H1 (cell line): ENCODE measurements around the gene C20orf141. TPM values are rescaled to one million over a fixed set of nuclear protein-coding genes. Genes with fewer than 3 reads are reported as not detected.
A peak's percentile ranks its signal among the peaks of the same experiment; 100 is the strongest.

Experiments
- CTCF ChIA-PET: fragments of 300-600 bp; sonication (Branson Sonifier 250); formaldehyde crosslinking; loops from one replicate; lab custom pipeline; 2021; ENCODE audit not compliant: partially characterized antibody; lab: Charles Lee
- POLR2A ChIA-PET: fragments of 300-600 bp; sonication (Branson Sonifier 250); formaldehyde crosslinking; loops from one replicate; lab custom pipeline; 2021; ENCODE audit warnings: inconsistent platforms; ENCODE audit not compliant: partially characterized antibody; lab: Charles Lee
- DNase-seq, 2 experiments: peaks; one replicate each; pipeline versions ENCODE4 v3.0.0 to v3.0.0-alpha.2; 2010 to 2022; ENCODE audit warnings: low spot score in 2 of 2, low read depth in 1 of 2, mixed read lengths in 1 of 2
- FAIRE-seq: peaks from 2 replicates; lab custom pipeline; 2011; peaks lifted over from hg19 to GRCh38; lab: Jason Lieb, UNC
- H2AFZ ChIP-seq: 2 replicates; pipeline ENCODE4 v1.8.1; 2012; ENCODE audit warnings: low read length, inconsistent platforms
- H2AK5ac ChIP-seq: 2 replicates; pipeline ENCODE4 v1.6.1; 2013; ENCODE audit warnings: low read depth, low read length
- H2BK120ac ChIP-seq: replicated peaks from 2 replicates; pipeline ENCODE3; 2013; ENCODE audit warnings: low read depth, low read length, inconsistent platforms
- H2BK12ac ChIP-seq: 2 replicates; pipeline ENCODE4 v1.6.1; 2013; ENCODE audit warnings: low read depth, low read length
- H2BK15ac ChIP-seq: 2 replicates; pipeline ENCODE4 v1.6.1; 2013; ENCODE audit warnings: low read length
- H2BK20ac ChIP-seq: 2 replicates; pipeline ENCODE4 v1.6.1; 2013; ENCODE audit warnings: low read length
- H2BK5ac ChIP-seq: 2 replicates; pipeline ENCODE4 v1.6.1; 2013; ENCODE audit warnings: low read depth, low read length
- H3K14ac ChIP-seq: 2 replicates; pipeline ENCODE4 v1.6.1; 2013; ENCODE audit warnings: inconsistent platforms; ENCODE audit not compliant: insufficient read length
- H3K18ac ChIP-seq: 2 replicates; pipeline ENCODE4 v1.6.1; 2013; ENCODE audit warnings: low read length; ENCODE audit errors: extremely low read depth
- H3K23ac ChIP-seq: 2 replicates; pipeline ENCODE4 v1.6.1; 2013; ENCODE audit warnings: inconsistent platforms; ENCODE audit not compliant: insufficient read length
- H3K23me2 ChIP-seq: 2 replicates; pipeline ENCODE4 v1.6.1; 2013; ENCODE audit warnings: low read depth, low read length
- H3K27ac ChIP-seq: 2 replicates; pipeline ENCODE4 v1.6.1; 2011; ENCODE audit warnings: low read depth, low read length, inconsistent platforms
- H3K27me3 ChIP-seq, 4 experiments: replicated peaks in 1 of 4; 1 replicate in 1 of 4; 2 replicates in 3 of 4; pipeline versions ENCODE4 v1.6.1 to v1.8.1; 2011 to 2013; ENCODE audit warnings: low read length in 3 of 4, mild to moderate bottlenecking in 3 of 4, inconsistent platforms in 2 of 4, mixed read lengths in 2 of 4, moderate library complexity in 1 of 4; ENCODE audit not compliant: control insufficient read depth in 3 of 4, insufficient read depth in 3 of 4; ENCODE audit errors: extremely low read depth in 1 of 4
- H3K36me3 ChIP-seq, 4 experiments: 2 replicates each; pipeline versions ENCODE4 v1.6.1 to v1.8.1; 2011 to 2013; ENCODE audit warnings: mild to moderate bottlenecking in 4 of 4, low read length in 3 of 4, moderate library complexity in 2 of 4, control low read depth in 1 of 4, inconsistent platforms in 1 of 4; ENCODE audit not compliant: insufficient read depth in 4 of 4, control insufficient read depth in 2 of 4
- H3K4ac ChIP-seq: replicated peaks from 2 replicates; pipeline ENCODE3; 2013; ENCODE audit warnings: low read length, low read depth, mixed read lengths, inconsistent platforms; ENCODE audit not compliant: insufficient read length
- H3K4me1 ChIP-seq, 4 experiments: replicated peaks in 1 of 4; 1 replicate in 1 of 4; 2 replicates in 3 of 4; pipeline versions ENCODE4 v1.6.1 to v1.8.1; 2011 to 2013; ENCODE audit warnings: low read length in 3 of 4, inconsistent platforms in 2 of 4, mixed read lengths in 1 of 4; ENCODE audit not compliant: insufficient read depth in 4 of 4, control insufficient read depth in 3 of 4
- H3K4me2 ChIP-seq, 2 experiments: 2 replicates each; pipeline versions ENCODE4 v1.6.1 to v1.8.1; 2011 to 2013; ENCODE audit warnings: low read depth in 2 of 2, low read length in 2 of 2, control low read depth in 1 of 2, inconsistent platforms in 1 of 2, mild to moderate bottlenecking in 1 of 2; ENCODE audit not compliant: insufficient read depth in 1 of 2
- H3K4me3 ChIP-seq, 4 experiments: fragments of 200-600, 300-600 bp in 1 of 4; sonication (generic), shearing (Covaris generic), sonication (Bioruptor Twin) in 1 of 4; 2 replicates each; pipeline versions ENCODE4 v1.5.1 to v1.8.1; 2011 to 2016; ENCODE audit warnings: low read length in 4 of 4, low read depth in 3 of 4, control low read depth in 2 of 4, inconsistent platforms in 2 of 4, mild to moderate bottlenecking in 2 of 4, mixed read lengths in 1 of 4, moderate library complexity in 1 of 4; ENCODE audit not compliant: insufficient read depth in 2 of 4; ENCODE audit errors: extremely low read depth in 1 of 4
- H3K56ac ChIP-seq: replicated peaks from 2 replicates; pipeline ENCODE3; 2013; ENCODE audit warnings: low read depth, mild to moderate bottlenecking, mixed read lengths, low read length, inconsistent platforms; ENCODE audit not compliant: insufficient read length
- H3K79me1 ChIP-seq: 2 replicates; pipeline ENCODE4 v1.6.1; 2013; ENCODE audit warnings: low read depth, low read length, control low read depth
- H3K79me2 ChIP-seq, 2 experiments: 2 replicates each; pipeline versions ENCODE4 v1.6.1 to v1.8.1; 2012 to 2013; ENCODE audit warnings: low read length in 2 of 2, mild to moderate bottlenecking in 2 of 2, inconsistent platforms in 1 of 2; ENCODE audit not compliant: insufficient read depth in 2 of 2, control insufficient read depth in 1 of 2
- H3K9ac ChIP-seq, 4 experiments: replicated peaks in 1 of 4; 1 replicate in 1 of 4; 2 replicates in 3 of 4; pipeline versions ENCODE4 v1.6.1 to v1.8.1; 2011 to 2013; ENCODE audit warnings: low read depth in 3 of 4, low read length in 3 of 4, control low read depth in 2 of 4, mild to moderate bottlenecking in 2 of 4, moderate library complexity in 2 of 4, inconsistent platforms in 1 of 4; ENCODE audit errors: extremely low read depth in 1 of 4
- H3K9me3 ChIP-seq, 2 experiments: 2 replicates each; pipeline versions ENCODE4 v1.6.1 to v1.8.1; 2012 to 2013; ENCODE audit warnings: mild to moderate bottlenecking in 2 of 2, moderate library complexity in 2 of 2, control low read depth in 1 of 2, inconsistent platforms in 1 of 2, low read depth in 1 of 2, low read length in 1 of 2, mixed read lengths in 1 of 2; ENCODE audit not compliant: insufficient read depth in 2 of 2
- H4K20me1 ChIP-seq, 2 experiments: replicated peaks in 1 of 2; 2 replicates each; pipeline versions ENCODE3 to v1.8.1; 2011 to 2013; ENCODE audit warnings: inconsistent platforms in 2 of 2, low read length in 2 of 2, mild to moderate bottlenecking in 1 of 2; ENCODE audit not compliant: insufficient read depth in 2 of 2, control insufficient read depth in 1 of 2
- H4K5ac ChIP-seq: 2 replicates; pipeline ENCODE4 v1.6.1; 2013; ENCODE audit warnings: low read length, low read depth, mixed read lengths, inconsistent platforms; ENCODE audit not compliant: insufficient read length
- H4K8ac ChIP-seq: 2 replicates; pipeline ENCODE4 v1.8.0; 2013; ENCODE audit warnings: mild to moderate bottlenecking, moderate library complexity, low read length, inconsistent platforms; ENCODE audit not compliant: insufficient read depth; ENCODE audit errors: extremely low read depth
- H4K91ac ChIP-seq: replicated peaks from 2 replicates; pipeline ENCODE3; 2013; ENCODE audit warnings: low read length, mixed read lengths, inconsistent platforms; ENCODE audit not compliant: insufficient read length
- BCL11A ChIP-seq, 2 experiments: IDR thresholded peaks; one replicate each; pipeline ENCODE4 v1.6.1; 2011; ENCODE audit warnings: low read depth in 2 of 2, low read length in 2 of 2, mild to moderate bottlenecking in 2 of 2
- CBX5 ChIP-seq: fragments of 300-800, 300-1000 bp; sonication (generic); IDR thresholded peaks from 2 replicates; pipeline ENCODE4 v1.7.1; 2016; ENCODE audit warnings: antibody characterized with exemption, low read length, low read depth
- CEBPB ChIP-seq: IDR thresholded peaks from 2 replicates; pipeline ENCODE4 v1.6.1; 2012; ENCODE audit warnings: low read depth, low read length
- CHD2 ChIP-seq: IDR thresholded peaks from 2 replicates; pipeline ENCODE4 v1.6.1; 2012; ENCODE audit warnings: low read length, improper control_type of control experiment
- MAFK ChIP-seq: IDR thresholded peaks from 2 replicates; pipeline ENCODE4 v1.6.1; 2012; ENCODE audit warnings: low read depth, mild to moderate bottlenecking, improper control_type of control experiment, low read length
- PHF8 ChIP-seq: fragments of 200-600 bp; sonication (generic); conservative IDR thresholded peaks from 2 replicates; pipeline ENCODE4 v1.7.1; 2012; ENCODE audit warnings: low read depth, mild to moderate bottlenecking, inconsistent platforms, low read length, moderate library complexity
- TAF1 ChIP-seq: IDR thresholded peaks from 2 replicates; pipeline ENCODE4 v1.6.1; 2011; ENCODE audit warnings: mild to moderate bottlenecking, low read depth, low read length
- WGBS, 2 experiments: shearing (Covaris generic) in 1 of 2; methylation state at CpG; one replicate each; pipeline versions ENCODE4 v1.1.6 to v1.1.7; 2013 to 2015; ENCODE audit warnings: low lambda C conversion rate in 2 of 2, mixed read lengths in 2 of 2, inconsistent platforms in 1 of 2, low coverage in 1 of 2, missing lambda C conversion rate in 1 of 2; ENCODE audit not compliant: insufficient replicate concordance in 2 of 2, insufficient coverage in 1 of 2, insufficient read length in 1 of 2; ENCODE audit errors: extremely low coverage in 1 of 2, missing lambda C conversion rate in 1 of 2; 5-methylcytosine and 5-hydroxymethylcytosine counted together
- polyA plus RNA-seq, 7 experiments: library from polyadenylated mRNA; depleted of rRNA in 3 of 7; stranded (reverse) in 5 of 7; unstranded in 2 of 7; fragments of >200 nt in 5 of 7; fragments of 200-250 nt in 2 of 7; gene quantifications; 1 replicate in 5 of 7; 2 replicates in 1 of 7; 4 replicates in 1 of 7; pipeline versions ENCODE4 v1.2.1 to v1.2.3, GENCODE V29; 2011 to 2013; ENCODE audit warnings: missing spikeins in 2 of 7, mixed read lengths in 2 of 7
- total RNA-seq: library from RNA; stranded (reverse); fragmentation: NEBNext Ultra II Directional; extraction: Animal tissue kit (Norgen Biotek cat#: 25700); gene quantifications from 2 replicates; pipeline ENCODE4 v1.2.1, GENCODE V29; 2021

Gene C20orf141
- total and polyA plus RNA-seq, 2 of the 8 experiments (the other 6 are each of a cell fraction or from before 2014, with no cell fraction given) = not detected

DNA sequence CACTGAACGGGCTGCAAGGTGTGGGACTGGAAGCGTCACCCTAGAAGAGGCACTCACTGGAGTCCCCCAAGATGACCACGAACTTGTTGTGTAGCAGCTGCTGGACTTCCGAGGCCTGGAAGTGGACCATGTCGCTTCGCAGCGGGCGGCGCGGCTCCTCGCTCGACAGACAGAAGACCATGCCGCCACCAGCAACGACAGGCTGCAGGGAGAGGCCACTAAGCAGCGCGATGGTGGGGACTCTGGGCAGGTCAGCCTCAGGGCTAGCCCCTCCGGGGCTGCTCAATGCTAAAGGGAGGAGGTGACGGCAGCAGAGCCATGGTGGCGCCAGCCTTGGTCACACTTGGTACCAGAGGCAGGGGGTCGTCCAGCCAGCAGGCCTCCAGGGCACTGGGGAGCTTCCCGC is 24.9 kb downstream of the C20orf141 start:
- peaks cover 0 to 5% (median 0%) of the 10 kb centered on the region in 4 experiments; a peak in 1 of 8 replicates for H3K36me3 ChIP-seq
- H3K4me2 ChIP-seq = peak overlapping the region; percentile 56 to 89; a peak in 1 of 4 replicates
- H3K18ac ChIP-seq = no peak overlapping the region
- peaks cover 0 to 6% of the 10 kb centered on the region in 2 experiments; a peak in 1 of 4 replicates for H3K9me3 ChIP-seq
- peak overlapping the region; percentile 89 for H4K91ac ChIP-seq
- no peaks in the 10 kb centered on the region; a peak in 1 of 7 replicates for H3K4me1 ChIP-seq
- 0 out of 2 replicates have a peak overlapping the region, but pooled peaks have one; percentile 23 for H2BK12ac ChIP-seq
- no peak overlapping the region for H2BK15ac ChIP-seq
- no peak overlapping the region for H3K27ac ChIP-seq
- no peaks in the 10 kb centered on the region for H3K79me2 ChIP-seq
- FAIRE-seq = no peak
- peaks cover 0 to 5% of the 10 kb centered on the region in 2 experiments for H4K20me1 ChIP-seq
- H3K23me2 ChIP-seq = peaks cover 9% of the 10 kb centered on the region; the same call in 1 of the 2 replicates
- WGBS, 2 experiments = 81% methylated on average over 21 of the region's 21 CpGs; no CpG with 5 or more reads in 1 of the 2 experiments
- no peak overlapping the region for H2BK5ac ChIP-seq
- no peaks in the 10 kb centered on the region for H3K79me1 ChIP-seq
- no peak overlapping the region for H4K5ac ChIP-seq
- CTCF ChIA-PET = interaction anchor here (1.6 to 4.1 kb wide), 5 partner anchors 12 to 151 kb away, joined by 4 to 20 read pairs (median 5); no protein-coding TSS in a partner anchor
- TF ChIP-seq CEBPB (no peak), TAF1 (no peak), BCL11A (IDR thresholded peaks at IDR 0.05; ENCODE audit: low read depth in 2 of 2, low read length in 2 of 2) (no peak), CHD2 (no peak), CBX5 (no peak), MAFK (no peak), PHF8 (no peak)
- peak overlapping the region in 3 of 4 experiments; percentile 64 to 93 (median 70); a peak in 5 of 8 replicates for H3K4me3 ChIP-seq
- H2AFZ ChIP-seq = no peak overlapping the region
- peaks cover 5 to 20% (median 17%) of the 10 kb centered on the region in 4 experiments for H3K27me3 ChIP-seq
- no peak overlapping the region for H2BK20ac ChIP-seq
- no peak overlapping the region for H3K4ac ChIP-seq
- H4K8ac ChIP-seq = peak overlapping the region; percentile 98
- H2BK120ac ChIP-seq = no peak overlapping the region
- no peak for DNase-seq
- no peak overlapping the region for H3K23ac ChIP-seq
- H3K14ac ChIP-seq = no peak overlapping the region
- H2AK5ac ChIP-seq = no peak overlapping the region
- POLR2A ChIA-PET = interaction anchor here (0.6 to 2.7 kb wide), 8 partner anchors 10 to 146 kb away, joined by 3 to 10 read pairs (median 4); partner anchors contain the start of gene PTPRA
- H3K56ac ChIP-seq = no peak overlapping the region
- no peak overlapping the region for H3K9ac ChIP-seq
